ENCODE data around the gene TIPRL. TPM values are rescaled to one million over a fixed set of nuclear protein-coding genes. Genes with fewer than 3 reads are reported as not detected.

The TIPRL gene
- total and polyA plus RNA-seq, 9 of the 15 experiments (the other 6 are each of a cell fraction or from before 2014, with no cell fraction given) = 41.4 to 90.2 (median 69.9) TPM

DNA sequence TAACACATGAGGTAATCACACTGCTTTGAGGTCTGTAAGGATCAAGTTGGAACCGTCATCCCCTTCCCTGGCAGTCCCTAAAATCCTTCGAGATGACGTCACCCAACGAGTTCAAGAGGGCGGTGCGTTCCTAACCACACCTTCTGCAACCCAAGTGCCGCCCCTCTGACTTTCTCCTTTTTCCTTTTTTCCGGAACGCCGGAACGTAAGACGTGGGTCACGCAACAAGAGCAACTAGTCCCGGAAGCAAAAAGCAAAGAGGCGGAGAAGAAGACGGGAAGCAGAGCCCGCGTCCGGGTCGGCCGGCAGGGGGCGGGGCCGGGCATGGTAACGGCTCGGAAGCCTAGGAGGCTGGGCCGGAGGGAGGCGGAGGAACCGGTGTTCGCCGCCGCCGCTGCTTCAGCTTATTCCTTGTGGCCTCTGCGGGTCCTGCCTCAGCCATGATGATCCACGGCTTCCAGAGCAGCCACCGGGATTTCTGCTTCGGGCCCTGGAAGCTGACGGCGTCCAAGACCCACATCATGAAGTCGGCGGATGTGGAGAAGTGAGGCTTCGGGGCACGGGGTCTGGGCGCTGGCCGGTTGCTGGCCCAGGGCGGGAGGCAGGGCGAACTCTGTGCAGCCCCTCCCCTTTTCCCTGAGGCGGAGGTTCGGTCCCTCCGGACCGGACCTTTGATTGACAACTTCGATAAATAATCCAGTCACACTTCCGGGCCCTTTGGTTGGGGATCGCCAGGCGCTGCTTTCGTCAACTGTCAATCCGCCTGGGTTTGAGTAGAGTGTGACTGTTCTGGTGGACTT is at the start of gene TIPRL (continued):
- TF ChIP-seq, protein P1, sequence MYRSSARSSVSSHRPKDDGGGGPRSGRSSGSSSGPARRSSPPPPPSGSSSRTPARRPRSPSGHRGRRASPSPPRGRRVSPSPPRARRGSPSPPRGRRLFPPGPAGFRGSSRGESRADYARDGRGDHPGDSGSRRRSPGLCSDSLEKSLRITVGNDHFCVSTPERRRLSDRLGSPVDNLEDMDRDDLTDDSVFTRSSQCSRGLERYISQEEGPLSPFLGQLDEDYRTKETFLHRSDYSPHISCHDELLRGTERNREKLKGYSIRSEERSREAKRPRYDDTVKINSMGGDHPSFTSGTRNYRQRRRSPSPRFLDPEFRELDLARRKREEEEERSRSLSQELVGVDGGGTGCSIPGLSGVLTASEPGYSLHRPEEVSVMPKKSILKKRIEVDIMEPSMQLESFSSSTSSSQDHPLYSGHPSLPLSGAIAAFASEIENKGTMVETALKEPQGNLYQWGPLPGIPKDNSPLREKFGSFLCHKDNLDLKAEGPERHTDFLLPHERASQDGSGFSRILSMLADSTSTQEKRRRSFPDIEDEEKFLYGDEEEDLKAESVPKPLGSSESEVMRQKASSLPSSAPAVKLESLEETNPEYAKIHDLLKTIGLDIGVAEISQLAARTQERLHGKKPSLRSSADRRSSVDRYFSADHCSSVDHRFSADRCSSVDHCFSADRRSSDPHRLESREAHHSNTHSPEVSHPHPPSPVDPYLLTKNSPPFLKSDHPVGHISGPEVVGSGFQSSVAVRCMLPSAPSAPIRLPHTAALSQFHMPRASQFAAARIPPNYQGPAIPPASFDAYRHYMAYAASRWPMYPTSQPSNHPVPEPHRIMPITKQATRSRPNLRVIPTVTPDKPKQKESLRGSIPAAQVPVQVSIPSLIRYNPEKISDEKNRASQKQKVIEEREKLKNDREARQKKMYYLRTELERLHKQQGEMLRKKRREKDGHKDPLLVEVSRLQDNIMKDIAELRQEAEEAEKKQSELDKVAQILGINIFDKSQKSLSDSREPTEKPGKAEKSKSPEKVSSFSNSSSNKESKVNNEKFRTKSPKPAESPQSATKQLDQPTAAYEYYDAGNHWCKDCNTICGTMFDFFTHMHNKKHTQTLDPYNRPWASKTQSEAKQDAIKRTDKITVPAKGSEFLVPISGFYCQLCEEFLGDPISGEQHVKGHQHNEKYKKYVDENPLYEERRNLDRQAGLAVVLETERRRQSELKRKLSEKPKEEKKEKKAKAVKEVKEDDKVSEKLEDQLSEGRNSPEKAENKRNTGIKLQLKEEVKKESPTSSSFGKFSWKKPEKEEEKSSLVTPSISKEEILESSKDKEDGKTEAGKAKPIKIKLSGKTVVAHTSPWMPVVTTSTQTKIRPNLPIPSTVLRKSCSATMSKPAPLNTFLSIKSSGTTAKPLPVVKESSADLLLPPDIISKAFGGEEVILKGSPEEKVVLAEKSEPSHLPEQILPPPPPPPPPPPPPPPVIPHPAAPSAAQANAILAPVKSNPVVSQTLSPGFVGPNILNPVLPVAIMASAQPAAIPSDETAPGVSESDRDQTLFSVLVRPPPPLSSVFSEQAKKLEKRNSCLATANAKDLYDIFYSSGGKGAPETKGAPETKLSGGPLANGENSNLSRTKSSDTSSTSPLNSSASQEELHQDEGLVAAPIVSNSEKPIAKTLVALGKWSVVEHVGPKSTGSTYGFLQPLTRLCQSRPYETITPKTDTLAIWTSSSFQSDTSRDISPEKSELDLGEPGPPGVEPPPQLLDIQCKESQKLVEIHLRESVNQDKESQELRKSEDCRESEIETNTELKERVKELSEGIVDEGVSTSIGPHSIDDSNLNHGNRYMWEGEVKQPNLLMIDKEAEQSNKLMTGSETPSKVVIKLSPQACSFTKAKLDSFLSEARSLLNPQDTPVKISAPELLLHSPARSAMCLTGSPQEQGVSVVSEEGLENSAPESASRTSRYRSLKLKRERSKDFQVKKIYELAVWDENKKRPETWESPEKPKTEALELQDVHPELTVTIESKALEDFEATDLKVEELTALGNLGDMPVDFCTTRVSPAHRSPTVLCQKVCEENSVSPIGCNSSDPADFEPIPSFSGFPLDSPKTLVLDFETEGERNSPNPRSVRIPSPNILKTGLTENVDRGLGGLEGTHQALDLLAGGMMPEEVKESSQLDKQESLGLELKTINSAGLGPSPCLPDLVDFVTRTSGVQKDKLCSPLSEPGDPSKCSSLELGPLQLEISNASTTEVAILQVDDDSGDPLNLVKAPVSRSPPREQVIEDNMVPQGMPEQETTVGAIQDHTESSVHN (IDR thresholded peaks at IDR 0.05; ENCODE audit: borderline replicate concordance in 1 of 2, low read depth in 1 of 2) = no peak; a peak in 1 of 4 replicates
- TF ChIP-seq ZNF76 (CRISPR knock-in tag; IDR thresholded peaks at IDR 0.05; ENCODE audit: borderline replicate concordance) (peak; percentile 72), BCOR (IDR thresholded peaks at IDR 0.05) (no peak; the same call in 1 of the 2 replicates), MCM5 (IDR thresholded peaks at IDR 0.05; ENCODE audit: low read depth) (no peak), TEAD2 (tag; IDR thresholded peaks at IDR 0.05) (no peak)
- TF ChIP-seq, protein P2, sequence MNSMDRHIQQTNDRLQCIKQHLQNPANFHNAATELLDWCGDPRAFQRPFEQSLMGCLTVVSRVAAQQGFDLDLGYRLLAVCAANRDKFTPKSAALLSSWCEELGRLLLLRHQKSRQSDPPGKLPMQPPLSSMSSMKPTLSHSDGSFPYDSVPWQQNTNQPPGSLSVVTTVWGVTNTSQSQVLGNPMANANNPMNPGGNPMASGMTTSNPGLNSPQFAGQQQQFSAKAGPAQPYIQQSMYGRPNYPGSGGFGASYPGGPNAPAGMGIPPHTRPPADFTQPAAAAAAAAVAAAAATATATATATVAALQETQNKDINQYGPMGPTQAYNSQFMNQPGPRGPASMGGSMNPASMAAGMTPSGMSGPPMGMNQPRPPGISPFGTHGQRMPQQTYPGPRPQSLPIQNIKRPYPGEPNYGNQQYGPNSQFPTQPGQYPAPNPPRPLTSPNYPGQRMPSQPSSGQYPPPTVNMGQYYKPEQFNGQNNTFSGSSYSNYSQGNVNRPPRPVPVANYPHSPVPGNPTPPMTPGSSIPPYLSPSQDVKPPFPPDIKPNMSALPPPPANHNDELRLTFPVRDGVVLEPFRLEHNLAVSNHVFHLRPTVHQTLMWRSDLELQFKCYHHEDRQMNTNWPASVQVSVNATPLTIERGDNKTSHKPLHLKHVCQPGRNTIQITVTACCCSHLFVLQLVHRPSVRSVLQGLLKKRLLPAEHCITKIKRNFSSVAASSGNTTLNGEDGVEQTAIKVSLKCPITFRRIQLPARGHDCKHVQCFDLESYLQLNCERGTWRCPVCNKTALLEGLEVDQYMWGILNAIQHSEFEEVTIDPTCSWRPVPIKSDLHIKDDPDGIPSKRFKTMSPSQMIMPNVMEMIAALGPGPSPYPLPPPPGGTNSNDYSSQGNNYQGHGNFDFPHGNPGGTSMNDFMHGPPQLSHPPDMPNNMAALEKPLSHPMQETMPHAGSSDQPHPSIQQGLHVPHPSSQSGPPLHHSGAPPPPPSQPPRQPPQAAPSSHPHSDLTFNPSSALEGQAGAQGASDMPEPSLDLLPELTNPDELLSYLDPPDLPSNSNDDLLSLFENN (IDR thresholded peaks at IDR 0.05; ENCODE audit: low read depth in 2 of 2, low read length in 2 of 2) = peak in 1 of 2 experiments; percentile 30; a peak in 1 of 4 replicates
